GM20431 (cell line): ENCODE data around the gene MAP7D1.
"Not testable (repeated sequence)": the region's sequence is repeated elsewhere in the genome, so short reads cannot be mapped to it uniquely, and the experiment has no call there.

Experiments used
- in situ Hi-C: fragments of 300-500 bp; cut with MseI, MboI; formaldehyde crosslinking; loops from one replicate; pipeline ENCODE4 v1.15.0; 2020; ENCODE audit warnings: low sequenced_read_pairs; ENCODE audit not compliant: unreplicated experiment

The MAP7D1 gene

GRCh38 chr1:36150296-36151133, 5.4 kb upstream of the MAP7D1 start:
- in situ Hi-C loops: no loop called here

GRCh38 chr1:36151134-36151844, 4.7 kb upstream of the MAP7D1 start:
- in situ Hi-C loops: no loop called here

- in situ Hi-C loops: no loop called here
Observed at GRCh38 chr1:36151845-36152203, 4.1 kb upstream of the MAP7D1 start.

- in situ Hi-C loops: no loop called here
Observed at GRCh38 chr1:36153476-36153875, 2.5 kb upstream of the MAP7D1 start.

- in situ Hi-C loops: no loop called here
Observed at GRCh38 chr1:36154335-36154734, 1.6 kb upstream of the MAP7D1 start.

- in situ Hi-C loops: no loop called here
Observed at GRCh38 chr1:36154765-36155407, 1.1 kb upstream of the MAP7D1 start.

- in situ Hi-C loops: no loop called here
Observed at GRCh38 chr1:36156329-36157114, 562 bp downstream of the MAP7D1 start.

GRCh38 chr1:36157115-36157903, 1.3 kb downstream of the MAP7D1 start:
- in situ Hi-C loops: no loop called here

GRCh38 chr1:36157973-36158826, 2.2 kb downstream of the MAP7D1 start:
- in situ Hi-C loops: no loop called here

- in situ Hi-C loops: not testable (repeated sequence)
Observed at GRCh38 chr1:36158827-36159252, 2.9 kb downstream of the MAP7D1 start.

- in situ Hi-C loops: no loop called here
Observed at GRCh38 chr1:36159614-36160387, 3.8 kb downstream of the MAP7D1 start.

- in situ Hi-C loops: no loop called here
Observed at GRCh38 chr1:36160388-36160948, 4.5 kb downstream of the MAP7D1 start.

- in situ Hi-C loops: no loop called here
Observed at GRCh38 chr1:36160949-36161485, 5.1 kb downstream of the MAP7D1 start.

GRCh38 chr1:36161641-36162531, 5.9 kb downstream of the MAP7D1 start:
- in situ Hi-C loops: no loop called here

- in situ Hi-C loops: no loop called here
Observed at GRCh38 chr1:36162680-36163239, 6.8 kb downstream of the MAP7D1 start.

- in situ Hi-C loops: no loop called here
Observed at GRCh38 chr1:36163426-36163825, 7.5 kb downstream of the MAP7D1 start.
